ENCODE measurements around the gene RGL3. TPM values are rescaled to one million over a fixed set of nuclear protein-coding genes. Genes with fewer than 3 reads are reported as not detected.

Gene RGL3
- polyA plus RNA-seq, 1 of the 3 experiments (the other 2 are of a cell fraction): 13.3 TPM

- TF ChIP-seq FOSL2 (IDR thresholded peaks at IDR 0.05; ENCODE audit: borderline replicate concordance, low read depth): no peak
These were observed 7.5 kb upstream of the RGL3 start (continued) for GRCh38 chr19:11426656-11427055.

- Histone ChIP-seq H3K36me3 (replicated peaks in 1 of 2; ENCODE audit: control insufficient read depth in 1 of 2, insufficient read depth in 2 of 2, low read length in 1 of 2) (no peaks in the 10 kb centered on the region), H4K20me1 (ENCODE audit: insufficient read depth) (no peaks in the 10 kb centered on the region), H3K9ac (no peak overlapping the region), H3K4me2 (no peak overlapping the region), H3K79me2 (ENCODE audit: insufficient read depth) (no peaks in the 10 kb centered on the region), H3K9me3 (no peaks in the 10 kb centered on the region), H3K27me3 (ENCODE audit: insufficient read depth) (no peaks in the 10 kb centered on the region), H3F3A (replicated peaks; ENCODE audit: insufficient read depth) (peaks cover 6% of the 10 kb centered on the region), H3K4me3 (ENCODE audit: low read depth in 2 of 2, low read length in 1 of 2) (no peak overlapping the region), H2AFZ (ENCODE audit: low read depth) (no peak overlapping the region), H3K9me2 (no peaks in the 10 kb centered on the region), H3K27ac (ENCODE audit: low read depth in 2 of 2, low read length in 1 of 2) (no peak overlapping the region), H3K4me1 (ENCODE audit: control insufficient read depth in 1 of 2, insufficient read depth in 2 of 2, low read depth in 1 of 2, low read length in 1 of 2) (no peaks in the 10 kb centered on the region; a peak in 1 of 4 replicates)
- ChIA-PET POLR2A (no interaction called here), CTCF (interaction anchor here (1.3 kb wide), 1 partner anchor 9 kb away, joined by 8 read pairs; the partner anchor contains the start of genes ODAD3 and PRKCSH)
- WGBS (ENCODE audit: low lambda C conversion rate): 94% methylated on average over 28 of the region's 28 CpGs
- peak; percentile 72 for DNase-seq
- TF ChIP-seq GATA2 (CRISPR knock-in tag; IDR thresholded peaks at IDR 0.05) (no peak), FOXM1 (IDR thresholded peaks at IDR 0.05; ENCODE audit: low read depth) (no peak), TEAD4 (IDR thresholded peaks at IDR 0.05; ENCODE audit: borderline replicate concordance, insufficient read depth) (no peak), FOSL2 (IDR thresholded peaks at IDR 0.05; ENCODE audit: borderline replicate concordance, low read depth) (no peak), RCOR1 (IDR thresholded peaks at IDR 0.05; ENCODE audit: low read length) (no peak), TAF1 (IDR thresholded peaks at IDR 0.05; ENCODE audit: borderline replicate concordance, low read depth, low read length) (no peak), RXRA (IDR thresholded peaks at IDR 0.05; ENCODE audit: borderline replicate concordance, low read depth) (no peak)
These were observed 6.8 kb upstream of the RGL3 start for GRCh38 chr19:11425719-11426457.

DNA sequence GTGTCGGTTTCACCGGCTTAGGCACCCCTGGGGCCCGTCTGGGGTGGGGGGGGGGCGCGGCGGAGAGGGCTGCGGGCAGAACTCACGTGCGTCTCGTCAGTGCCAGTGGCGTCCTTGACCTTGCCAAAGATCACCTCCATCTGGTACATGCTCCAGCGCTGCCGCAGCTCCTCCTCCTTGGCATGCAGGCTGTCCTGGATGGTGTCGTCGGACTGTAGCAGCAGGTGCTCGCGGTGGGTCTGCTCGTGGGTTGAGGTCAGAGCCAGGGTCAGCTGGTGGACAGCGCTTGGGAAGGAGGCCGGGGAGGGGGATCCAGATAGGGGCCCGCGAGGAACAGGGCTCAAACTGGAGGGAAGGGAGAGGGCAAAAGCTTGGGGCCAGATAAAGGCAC lies 4.7 kb upstream of the RGL3 start:
- Histone ChIP-seq H3K27me3 (ENCODE audit: insufficient read depth) (no peaks in the 10 kb centered on the region), H3K9ac (no peak overlapping the region), H3K36me3 (replicated peaks in 1 of 2; ENCODE audit: control insufficient read depth in 1 of 2, insufficient read depth in 2 of 2, low read length in 1 of 2) (no peaks in the 10 kb centered on the region), H3K9me3 (no peaks in the 10 kb centered on the region), H3F3A (replicated peaks; ENCODE audit: insufficient read depth) (peaks cover 6% of the 10 kb centered on the region), H3K4me3 (ENCODE audit: low read depth in 2 of 2, low read length in 1 of 2) (no peak overlapping the region), H3K79me2 (ENCODE audit: insufficient read depth) (no peaks in the 10 kb centered on the region), H2AFZ (ENCODE audit: low read depth) (no peak overlapping the region), H3K27ac (ENCODE audit: low read depth in 2 of 2, low read length in 1 of 2) (no peak overlapping the region), H4K20me1 (ENCODE audit: insufficient read depth) (no peaks in the 10 kb centered on the region), H3K4me2 (no peak overlapping the region), H3K9me2 (no peaks in the 10 kb centered on the region), H3K4me1 (ENCODE audit: control insufficient read depth in 1 of 2, insufficient read depth in 2 of 2, low read depth in 1 of 2, low read length in 1 of 2) (no peaks in the 10 kb centered on the region; a peak in 1 of 4 replicates)
- 65% methylated on average over 19 of the region's 22 CpGs for WGBS (ENCODE audit: low lambda C conversion rate)
- TF ChIP-seq MXI1 (IDR thresholded peaks at IDR 0.05; ENCODE audit: low read depth, low read length) (no peak), TEAD4 (IDR thresholded peaks at IDR 0.05; ENCODE audit: borderline replicate concordance, insufficient read depth) (no peak), RCOR1 (IDR thresholded peaks at IDR 0.05; ENCODE audit: low read length) (no peak), EZH2phosphoT487 (IDR thresholded peaks at IDR 0.05; ENCODE audit: borderline replicate concordance, low read depth) (no peak)
- DNase-seq: peak; percentile 33
- ChIA-PET POLR2A (no interaction called here), CTCF (interaction anchor here (0.7 to 1.5 kb wide), 4 partner anchors 9 to 42 kb away, joined by 3 to 4 read pairs (median 4); partner anchors contain the start of genes ODAD3 and PRKCSH)
